SH-SY5Y (cell line): ENCODE measurements around the gene PMP22.

Source experiments
- GATA2 ChIP-seq: IDR thresholded peaks from 2 replicates; pipeline ENCODE4 v1.6.1; 2011; ENCODE audit warnings: mild to moderate bottlenecking, low read depth, low read length
- GATA3 ChIP-seq: IDR thresholded peaks from 2 replicates; pipeline ENCODE4 v1.6.1; 2011; ENCODE audit warnings: low read depth, mild to moderate bottlenecking, low read length, moderate library complexity

GRCh38 chr17:15263206-15263579 is 1.9 kb downstream of the PMP22 start:
- TF ChIP-seq GATA3: no peak
- TF ChIP-seq GATA2: no peak
